Upper lobe of left lung (tissue), 6 donors: ENCODE data around the gene CDH26. TPM values are rescaled to one million over a fixed set of nuclear protein-coding genes. Genes with fewer than 3 reads are reported as not detected.

Experiments used
- ATAC-seq, 2 donors: fragments of 200-7000 bp; cut with Tn5 transposase; one replicate each; pipeline ENCODE4 v1.9.1; 2022; ENCODE audit warnings: mild to moderate bottlenecking in 2 of 2, moderate library complexity in 2 of 2; ENCODE audit not compliant: low FRiP score in 2 of 2
- DNase-seq, 2 donors: peaks; one replicate each; pipeline ENCODE4 v3.0.0-alpha.2; 2019 to 2020
- H3K27ac ChIP-seq, 4 donors: fragments of 200-600 bp; sonication (generic); one replicate each; pipeline ENCODE4 v1.5.1; 2016 to 2019
- H3K27me3 ChIP-seq, 4 donors: fragments of 200-600 bp; sonication (generic); one replicate each; pipeline ENCODE4 v1.5.1; 2017 to 2019
- H3K36me3 ChIP-seq, 4 donors: fragments of 200-600 bp; sonication (generic); one replicate each; pipeline ENCODE4 v1.5.1; 2016 to 2019
- H3K4me1 ChIP-seq, 4 donors: fragments of 200-600 bp; sonication (generic); one replicate each; pipeline ENCODE4 v1.5.1; 2018 to 2019
- H3K4me3 ChIP-seq, 4 donors: fragments of 200-600 bp; sonication (generic); one replicate each; pipeline ENCODE4 v1.5.1; 2017 to 2019; ENCODE audit warnings: mild to moderate bottlenecking in 2 of 4, moderate library complexity in 1 of 4
- H3K9me3 ChIP-seq, 4 donors: fragments of 200-600 bp; sonication (generic); one replicate each; pipeline ENCODE4 v1.5.1; 2018 to 2019
- EP300 ChIP-seq, 4 donors: sonication (generic); formaldehyde crosslinking; IDR thresholded peaks; one replicate each; pipeline ENCODE4 v1.5.1; 2017; ENCODE audit warnings: antibody characterized with exemption in 4 of 4, control low read depth in 2 of 4
- POLR2A ChIP-seq, 4 donors: fragments of 450-650 bp; IDR thresholded peaks; one replicate each; pipeline ENCODE4 v1.5.1; 2016 to 2017; ENCODE audit warnings: antibody characterized with exemption in 4 of 4, mild to moderate bottlenecking in 2 of 4
- POLR2AphosphoS5 ChIP-seq, 2 donors: sonication (generic); formaldehyde crosslinking; IDR thresholded peaks; one replicate each; pipeline ENCODE4 v1.5.1; 2017; ENCODE audit warnings: antibody characterized with exemption in 2 of 2
- WGBS, 2 donors: methylation state at CpG; one replicate each; pipeline ENCODE4 v1.1.5; 2017 to 2018; 5-methylcytosine and 5-hydroxymethylcytosine counted together
- total RNA-seq, 6 donors: library from RNA; depleted of rRNA in 4 of 6; stranded (reverse); fragments of >200 nt in 4 of 6; gene quantifications; one replicate each; pipeline versions ENCODE4 v1.1.0 to v1.2.1, GENCODE V29; 2016 to 2021
- TF ChIP-seq, protein P1 (sequence below), 6 experiments: fragments of 450-650 bp in 4 of 6; fragments of 200-600 bp in 2 of 6; sonication (generic) in 2 of 6; IDR thresholded peaks; one replicate each; pipeline ENCODE4 v1.5.1; 2016 to 2019; ENCODE audit warnings: antibody characterized with exemption in 6 of 6
- donor health status: DM: no; HTN: no; CAD: no; lungs with moderate emphysema.
- donor health status: DM: no; HTN: yes; CAD: no; lungs with severe emphysema.

Gene CDH26
- total RNA-seq, 6 donors from 2014 or later, result 4.0 to 18.9 (median 11.1) TPM

GRCh38 chr20:60055740-60056139 lies 97.5 kb downstream of the CDH26 start:
- peak overlapping the region; percentile 74 to 82 (median 78) for H3K27ac ChIP-seq
- 22 to 65% methylated on average over 1 to 14 of the region's 14 CpGs for WGBS, 2 donors
- H3K27me3 ChIP-seq, result no peaks in the 10 kb centered on the region
- peaks cover 30 to 58% (median 46%) of the 10 kb centered on the region in 4 donors for H3K4me1 ChIP-seq
- DNase-seq (peak; percentile 35 to 86), ATAC-seq (peak; percentile 16 to 81)
- H3K9me3 ChIP-seq, result no peaks in the 10 kb centered on the region
- H3K4me3 ChIP-seq, result peak overlapping the region in 2 of 4 donors; percentile 11 to 27
- TF ChIP-seq EP300 (IDR thresholded peaks at IDR 0.05) (no peak), POLR2A (IDR thresholded peaks at IDR 0.05) (no peak), POLR2AphosphoS5 (IDR thresholded peaks at IDR 0.05) (peak; percentile 61 to 76)
- TF ChIP-seq, protein P1, sequence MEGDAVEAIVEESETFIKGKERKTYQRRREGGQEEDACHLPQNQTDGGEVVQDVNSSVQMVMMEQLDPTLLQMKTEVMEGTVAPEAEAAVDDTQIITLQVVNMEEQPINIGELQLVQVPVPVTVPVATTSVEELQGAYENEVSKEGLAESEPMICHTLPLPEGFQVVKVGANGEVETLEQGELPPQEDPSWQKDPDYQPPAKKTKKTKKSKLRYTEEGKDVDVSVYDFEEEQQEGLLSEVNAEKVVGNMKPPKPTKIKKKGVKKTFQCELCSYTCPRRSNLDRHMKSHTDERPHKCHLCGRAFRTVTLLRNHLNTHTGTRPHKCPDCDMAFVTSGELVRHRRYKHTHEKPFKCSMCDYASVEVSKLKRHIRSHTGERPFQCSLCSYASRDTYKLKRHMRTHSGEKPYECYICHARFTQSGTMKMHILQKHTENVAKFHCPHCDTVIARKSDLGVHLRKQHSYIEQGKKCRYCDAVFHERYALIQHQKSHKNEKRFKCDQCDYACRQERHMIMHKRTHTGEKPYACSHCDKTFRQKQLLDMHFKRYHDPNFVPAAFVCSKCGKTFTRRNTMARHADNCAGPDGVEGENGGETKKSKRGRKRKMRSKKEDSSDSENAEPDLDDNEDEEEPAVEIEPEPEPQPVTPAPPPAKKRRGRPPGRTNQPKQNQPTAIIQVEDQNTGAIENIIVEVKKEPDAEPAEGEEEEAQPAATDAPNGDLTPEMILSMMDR (IDR thresholded peaks at IDR 0.05), result peak in 1 of 6 experiments; percentile 9
- H3K36me3 ChIP-seq, result no peaks in the 10 kb centered on the region

GRCh38 chr20:60056407-60057122 lies 98.3 kb downstream of the CDH26 start:
- ATAC-seq, result no peak
- no peaks in the 10 kb centered on the region for H3K27me3 ChIP-seq
- peak overlapping the region in 1 of 4 donors; percentile 27 for H3K4me3 ChIP-seq
- DNase-seq, result no peak
- no peaks in the 10 kb centered on the region for H3K9me3 ChIP-seq
- peaks cover 30 to 58% (median 47%) of the 10 kb centered on the region in 4 donors for H3K4me1 ChIP-seq
- WGBS, 2 donors, result 65 to 68% methylated on average over 5 of the region's 5 CpGs
- H3K36me3 ChIP-seq, result no peaks in the 10 kb centered on the region
- peak overlapping the region; percentile 33 to 82 (median 74) for H3K27ac ChIP-seq
- TF ChIP-seq POLR2AphosphoS5 (IDR thresholded peaks at IDR 0.05) (no peak), EP300 (IDR thresholded peaks at IDR 0.05) (no peak), POLR2A (IDR thresholded peaks at IDR 0.05) (no peak)
- TF ChIP-seq, protein P1 (IDR thresholded peaks at IDR 0.05), result no peak

- peak; percentile 45 to 72 for ATAC-seq
- 14 to 19% methylated on average over 10 to 11 of the region's 11 CpGs for WGBS, 2 donors
- DNase-seq, result peak in 1 of 2 donors; percentile 77
- TF ChIP-seq POLR2AphosphoS5 (IDR thresholded peaks at IDR 0.05), result no peak
- no peak for TF ChIP-seq POLR2A (IDR thresholded peaks at IDR 0.05)
- TF ChIP-seq, protein P1 (IDR thresholded peaks at IDR 0.05), result peak; percentile 58 to 83 (median 75)
- Histone ChIP-seq H3K36me3 (no peaks in the 10 kb centered on the region), H3K9me3 (no peaks in the 10 kb centered on the region), H3K27ac (peak overlapping the region; percentile 64 to 82 (median 74)), H3K4me1 (peaks cover 30 to 59% (median 47%) of the 10 kb centered on the region in 4 donors), H3K27me3 (no peaks in the 10 kb centered on the region), H3K4me3 (no peak overlapping the region)
These were observed 99.1 kb downstream of the CDH26 start for GRCh38 chr20:60057123-60057865.

DNA sequence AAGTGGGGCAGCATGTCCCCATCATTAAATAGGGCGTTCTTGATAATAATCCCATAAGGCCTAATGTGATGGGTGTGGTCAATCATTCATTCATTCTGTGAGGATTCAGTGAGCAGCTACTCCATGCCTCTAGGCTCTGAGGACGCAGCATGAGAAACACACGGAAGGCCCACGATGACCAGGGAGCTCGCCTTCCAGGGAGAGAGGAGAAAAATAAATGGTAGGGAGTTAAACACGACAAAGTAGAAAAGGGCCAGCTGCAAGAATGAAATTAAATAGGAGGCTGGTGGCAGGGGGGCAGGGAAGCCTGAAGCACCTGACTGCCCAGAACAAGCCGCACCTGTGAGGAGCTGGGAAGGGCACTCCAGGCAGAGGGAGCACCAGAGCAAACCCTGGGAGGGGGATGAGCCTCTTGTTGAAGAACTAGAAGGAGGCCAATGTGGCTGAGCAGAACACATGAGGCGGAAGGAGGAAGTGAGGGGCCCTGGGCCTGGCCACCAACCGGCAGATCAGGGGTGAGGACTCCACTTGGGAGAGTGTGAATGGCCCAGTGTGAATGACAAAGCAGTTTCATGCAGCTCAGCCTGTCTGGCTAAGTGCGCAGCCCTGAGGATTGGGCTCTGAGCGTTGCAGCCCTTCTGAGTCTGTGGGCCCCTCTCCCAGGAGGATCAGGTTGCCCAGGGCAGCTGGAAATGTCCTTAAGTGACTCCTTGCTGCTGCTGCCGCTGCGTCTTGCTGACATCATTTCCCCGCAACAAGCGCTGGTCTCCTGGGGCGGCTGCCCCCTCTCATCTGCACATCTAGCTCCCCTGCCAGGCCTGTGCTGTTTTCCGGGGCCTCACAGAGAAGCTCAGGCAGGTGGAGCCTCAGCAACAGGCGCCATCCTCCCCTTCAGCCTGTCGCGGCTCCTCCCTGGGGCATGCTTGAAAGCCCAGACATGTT lies 99.9 kb downstream of the CDH26 start:
- peak; percentile 66 to 68 for ATAC-seq
- 33 to 46% methylated on average over 17 to 19 of the region's 20 CpGs for WGBS, 2 donors
- TF ChIP-seq POLR2AphosphoS5 (IDR thresholded peaks at IDR 0.05) (no peak), POLR2A (IDR thresholded peaks at IDR 0.05) (no peak), EP300 (IDR thresholded peaks at IDR 0.05) (no peak)
- TF ChIP-seq, protein P1 (IDR thresholded peaks at IDR 0.05), result peak in 1 of 6 experiments; percentile 14
- Histone ChIP-seq H3K27ac (peak overlapping the region; percentile 61 to 82 (median 72)), H3K4me3 (no peak overlapping the region), H3K4me1 (peaks cover 29 to 63% (median 46%) of the 10 kb centered on the region in 4 donors), H3K27me3 (no peaks in the 10 kb centered on the region), H3K36me3 (no peaks in the 10 kb centered on the region), H3K9me3 (no peaks in the 10 kb centered on the region)
- DNase-seq, result peak; percentile 53 to 82
